SIG-M5 (cell line): ENCODE data around the gene TSHZ2.

Experiments used
- DNase-seq: peaks from one replicate; lab custom pipeline; 2025; lab: John Stamatoyannopoulos, UW

The TSHZ2 gene

DNA sequence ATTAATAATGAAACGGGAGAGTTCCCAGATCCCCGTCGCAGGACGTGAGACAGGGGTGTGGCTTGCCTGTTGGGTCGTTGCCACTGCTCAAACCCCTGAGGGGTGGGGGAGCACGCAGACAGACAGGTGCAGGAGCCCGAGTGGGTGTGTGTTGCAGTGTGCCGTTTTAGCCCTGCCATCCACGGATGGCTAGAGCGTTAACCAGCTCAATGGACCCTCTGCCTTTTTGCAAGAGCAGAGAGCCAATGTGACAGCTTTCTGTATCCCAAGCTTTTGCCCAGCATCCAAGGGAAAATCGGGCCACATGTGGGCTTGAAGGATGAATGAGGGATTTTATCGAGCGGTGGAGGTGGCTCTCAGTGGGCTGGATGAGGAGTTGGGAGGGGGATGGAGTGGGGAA is 237.9 kb downstream of the TSHZ2 start:
- no peak for DNase-seq

- DNase-seq = no peak
These were observed 238.8 kb downstream of the TSHZ2 start for GRCh38 chr20:53210931-53211330.

DNA sequence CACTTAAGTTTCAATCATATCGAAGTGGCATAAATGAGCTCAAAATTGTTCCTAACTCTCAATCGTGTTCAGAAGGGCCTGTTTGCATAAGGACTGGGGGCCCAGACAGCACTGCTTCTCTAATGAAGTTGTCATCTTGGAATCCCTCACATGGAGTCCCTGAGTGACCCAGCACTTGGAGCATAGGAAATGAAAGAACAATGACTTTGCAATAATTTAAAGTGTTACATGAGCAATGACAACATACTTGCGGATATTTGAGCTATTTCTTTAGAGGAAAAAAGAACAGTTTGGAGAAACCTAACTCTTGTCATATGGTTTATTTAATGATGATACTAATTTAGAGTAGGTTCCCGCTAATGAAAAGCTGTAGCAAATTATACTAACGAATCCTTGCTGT is 239.9 kb downstream of the TSHZ2 start:
- DNase-seq = no peak

DNA sequence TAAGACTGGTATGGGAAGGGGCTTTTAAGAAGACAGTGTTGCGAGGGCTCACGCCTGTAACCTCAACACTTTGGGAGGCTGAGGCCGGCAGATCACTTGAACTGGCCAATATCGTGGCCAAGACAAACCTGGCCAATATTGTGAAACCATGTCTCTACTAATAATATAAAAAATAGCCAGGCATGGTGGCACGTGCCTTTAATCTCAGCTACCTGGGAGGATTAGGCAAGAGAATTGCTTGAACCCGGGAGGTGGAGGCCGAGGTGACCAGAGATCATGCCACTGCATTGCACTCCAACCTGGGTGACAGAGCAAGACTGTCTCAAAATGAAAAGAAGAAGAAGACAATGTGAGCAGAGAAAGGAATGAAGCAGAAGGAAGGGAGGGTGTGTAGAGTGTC is 242.2 kb downstream of the TSHZ2 start:
- no peak for DNase-seq

DNA sequence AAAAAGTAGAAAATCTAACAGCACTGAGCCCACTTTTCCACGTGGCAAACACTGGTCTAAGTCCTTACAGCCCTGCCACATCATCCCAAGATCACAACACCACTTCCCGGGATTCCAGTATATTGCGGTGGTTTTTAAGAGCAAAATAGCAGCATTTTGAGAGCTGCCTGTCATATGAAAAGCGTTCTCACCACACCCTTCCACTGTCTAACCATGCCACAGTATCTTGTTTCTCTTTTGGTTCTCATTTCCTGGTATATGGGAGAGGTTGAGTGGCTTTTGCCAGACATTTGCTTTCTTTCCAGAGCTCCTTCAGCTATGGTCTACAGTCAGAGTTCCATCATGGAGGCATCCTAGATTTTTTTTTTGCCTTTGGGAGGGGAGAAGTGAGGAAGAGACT is 243.0 kb downstream of the TSHZ2 start:
- DNase-seq = no peak

DNA sequence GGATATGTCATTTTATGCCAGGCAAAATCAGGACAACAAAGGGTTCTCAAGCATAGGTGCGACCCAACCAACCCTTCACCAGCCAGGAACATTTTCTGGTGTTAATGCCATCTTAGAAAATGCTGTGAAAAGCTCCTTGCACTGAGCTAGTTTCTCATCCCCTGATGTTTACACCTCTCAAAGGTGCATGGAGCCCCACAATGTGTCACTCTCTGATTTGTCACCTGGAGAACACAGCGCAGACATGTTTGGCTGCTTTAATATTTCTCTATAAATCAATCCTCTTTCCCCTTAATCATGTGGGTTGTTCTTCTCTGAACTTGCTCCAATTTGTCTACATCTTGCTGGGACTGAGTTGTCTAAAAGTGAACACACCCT is 244.3 kb downstream of the TSHZ2 start:
- no peak for DNase-seq

DNA sequence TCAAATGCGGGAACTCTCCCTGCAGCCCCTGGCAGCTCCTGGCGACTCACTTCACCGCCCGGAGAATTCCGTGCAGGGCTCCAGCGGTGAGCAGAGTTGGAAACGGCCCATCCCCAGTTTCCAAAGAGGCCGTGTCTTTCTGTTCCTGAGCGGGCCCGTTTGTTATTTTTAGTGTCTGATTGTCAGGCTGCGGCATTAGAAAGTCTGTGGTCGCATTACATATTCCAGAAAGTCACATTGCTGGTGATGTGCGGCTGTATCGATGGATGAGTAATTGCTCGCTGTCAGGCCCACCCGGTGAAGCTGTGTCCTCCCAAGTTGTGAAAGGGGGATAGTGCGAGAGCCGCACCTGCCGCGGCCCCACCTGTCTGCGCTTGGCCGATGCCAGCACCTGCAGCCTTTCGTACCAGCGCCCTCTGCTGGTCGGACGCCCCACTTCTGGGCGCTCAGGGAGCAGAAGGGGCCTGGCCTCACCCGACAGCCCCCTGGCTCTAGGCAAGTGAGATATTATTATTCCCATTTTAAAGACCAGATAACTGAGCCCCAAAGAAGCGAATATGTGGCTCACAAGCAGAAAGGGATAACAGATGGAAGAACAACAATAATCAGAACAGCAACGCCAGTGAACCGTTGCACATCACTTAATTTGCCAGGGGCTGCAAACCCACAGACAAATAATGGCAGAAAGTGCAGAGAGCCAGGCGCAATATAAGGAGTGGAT is 244.9 kb downstream of the TSHZ2 start:
- no peak for DNase-seq

- DNase-seq = no peak
These were observed 248.5 kb downstream of the TSHZ2 start for GRCh38 chr20:53220482-53221307.

- DNase-seq = no peak
These were observed 249.6 kb downstream of the TSHZ2 start for GRCh38 chr20:53221731-53222130.

DNA sequence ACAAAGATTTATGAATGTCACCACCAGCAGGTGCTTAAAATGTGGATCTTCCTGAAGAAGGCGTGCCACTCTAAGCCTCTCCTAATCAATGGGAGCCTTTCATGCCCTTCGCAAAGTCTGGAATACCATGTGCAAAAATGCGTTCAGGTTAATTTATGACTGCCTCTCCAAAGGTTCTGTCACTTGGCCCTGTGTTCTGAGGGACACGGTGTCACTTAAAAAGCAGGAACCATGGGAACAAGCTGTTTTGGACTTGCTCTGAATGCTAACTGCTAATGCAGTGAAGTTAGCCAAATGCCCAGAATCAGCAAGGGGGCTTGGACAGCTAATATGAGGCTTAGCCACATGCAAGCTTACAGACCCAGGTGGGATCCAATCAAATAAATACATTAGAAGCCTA is 250.3 kb downstream of the TSHZ2 start:
- no peak for DNase-seq

- DNase-seq = no peak
These were observed 250.8 kb downstream of the TSHZ2 start for GRCh38 chr20:53222932-53223331.

DNA sequence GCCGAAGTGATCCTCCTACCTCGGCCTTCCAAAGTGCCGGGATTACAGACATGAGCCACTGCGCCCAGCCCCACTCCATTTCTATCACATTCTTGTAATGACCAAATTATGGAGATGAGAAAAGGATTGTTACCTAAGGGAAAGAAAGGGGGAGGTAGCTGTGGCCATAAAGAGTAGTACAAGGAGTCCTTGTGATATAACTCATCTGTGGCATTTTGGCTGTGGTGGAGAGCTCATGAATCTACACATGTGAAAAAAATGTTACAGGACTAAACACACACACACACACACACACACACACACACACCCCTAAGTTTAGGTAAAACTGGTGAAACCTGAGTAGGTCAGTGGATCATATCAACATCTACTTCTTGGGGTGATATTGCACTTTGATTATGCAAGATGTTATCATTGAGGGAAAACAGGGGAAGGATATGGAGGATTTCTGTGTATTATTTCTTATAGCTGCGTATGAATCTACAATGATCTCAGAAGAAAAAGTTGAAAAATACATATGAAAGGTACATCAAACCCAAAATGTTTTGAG is 251.5 kb downstream of the TSHZ2 start:
- DNase-seq = no peak

DNA sequence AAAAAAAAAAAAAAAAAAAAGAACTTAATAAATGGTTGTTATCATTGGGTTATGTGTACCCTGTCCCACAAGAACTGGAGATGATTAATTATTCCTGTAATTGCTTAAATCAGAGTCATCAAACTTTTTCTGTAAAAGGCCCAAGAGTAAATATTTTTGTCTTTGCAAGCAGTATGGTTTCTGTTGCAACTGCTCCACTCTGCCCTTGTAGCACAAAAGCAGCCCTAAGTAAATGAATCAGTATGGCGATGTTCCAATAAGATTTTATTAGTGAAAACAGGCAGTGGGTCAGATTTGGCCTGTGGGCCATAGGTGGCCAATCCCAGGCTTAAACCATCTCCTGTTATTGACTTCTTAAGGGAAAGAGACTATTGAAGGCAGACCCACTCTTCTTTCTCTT is 252.7 kb downstream of the TSHZ2 start:
- DNase-seq = no peak

DNA sequence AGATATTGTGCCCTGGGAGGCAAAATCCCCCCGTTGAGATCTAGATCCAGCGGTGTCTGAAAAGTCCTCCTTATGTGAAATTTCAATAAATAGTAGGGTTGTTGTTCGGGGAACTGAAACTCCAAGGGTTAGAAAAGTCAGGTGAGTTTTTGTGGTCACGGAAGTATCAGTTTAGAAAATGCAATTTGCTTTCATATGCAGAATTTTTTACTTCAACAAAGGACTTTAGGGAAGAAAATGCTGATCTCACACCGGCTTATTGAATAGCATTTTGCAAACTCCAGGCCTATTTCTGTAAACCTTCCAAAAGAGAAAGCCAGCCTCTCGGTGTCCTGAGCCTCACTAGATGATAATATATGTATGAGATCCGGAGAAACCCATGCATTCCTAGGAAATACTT is 254.7 kb downstream of the TSHZ2 start:
- DNase-seq = no peak

DNA sequence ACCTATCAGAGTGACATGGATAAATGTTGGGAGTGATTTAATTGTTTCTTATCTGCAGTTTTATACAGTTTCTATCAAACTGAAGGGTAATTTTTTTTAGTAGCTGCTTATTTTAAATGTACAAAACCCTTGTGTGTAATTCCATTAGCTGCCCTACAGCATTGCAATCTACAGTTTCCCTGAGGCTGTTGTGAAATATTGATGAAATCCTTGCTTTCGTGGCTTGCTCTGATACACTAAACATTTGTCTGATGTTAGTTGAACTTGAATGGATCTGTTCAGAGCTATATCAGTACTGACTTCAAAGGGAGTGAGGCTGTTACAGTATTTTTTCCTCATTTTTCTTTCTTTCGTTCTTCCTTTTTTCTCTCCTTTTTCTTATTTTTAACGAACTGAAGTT is 255.4 kb downstream of the TSHZ2 start:
- no peak for DNase-seq

DNA sequence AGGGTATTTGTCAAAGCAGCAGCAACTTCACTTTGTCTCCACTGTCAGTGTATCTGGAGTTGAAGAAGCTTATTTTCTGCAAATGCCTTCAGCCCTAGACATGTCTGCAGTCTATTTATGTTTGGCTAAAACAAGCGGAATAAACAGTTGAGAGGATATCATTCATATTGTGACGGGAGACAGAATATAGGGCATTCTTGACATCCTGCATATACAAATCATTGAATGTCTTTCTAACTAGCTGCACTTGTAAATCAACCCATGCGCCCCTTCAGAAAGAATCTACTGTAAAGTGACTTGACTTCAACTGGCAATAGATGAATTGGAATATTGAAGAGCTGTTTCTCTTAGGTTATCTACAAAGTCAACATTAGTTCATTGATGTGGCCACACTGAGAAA is 258.9 kb downstream of the TSHZ2 start:
- DNase-seq = no peak

DNA sequence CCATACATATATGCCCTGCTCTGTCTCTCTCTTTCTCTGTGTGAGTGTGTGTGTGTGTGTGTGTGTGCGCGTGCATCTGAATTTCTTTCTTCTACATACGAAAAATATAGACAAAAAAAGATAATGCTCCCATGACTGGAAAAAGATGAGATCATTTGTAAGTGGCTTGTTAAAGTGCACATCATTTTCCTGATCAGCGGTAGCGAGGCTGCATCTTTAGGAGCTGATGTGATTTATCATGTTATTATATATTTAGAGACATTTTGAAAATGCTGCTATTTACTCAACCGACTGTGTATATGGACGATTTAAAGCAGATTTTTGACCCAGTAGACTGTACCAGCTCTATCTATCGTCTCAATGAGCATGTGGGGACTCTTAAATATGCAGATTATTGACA is 265.3 kb downstream of the TSHZ2 start:
- no peak for DNase-seq

- no peak for DNase-seq
These were observed 266.0 kb downstream of the TSHZ2 start for GRCh38 chr20:53238121-53238660.

DNA sequence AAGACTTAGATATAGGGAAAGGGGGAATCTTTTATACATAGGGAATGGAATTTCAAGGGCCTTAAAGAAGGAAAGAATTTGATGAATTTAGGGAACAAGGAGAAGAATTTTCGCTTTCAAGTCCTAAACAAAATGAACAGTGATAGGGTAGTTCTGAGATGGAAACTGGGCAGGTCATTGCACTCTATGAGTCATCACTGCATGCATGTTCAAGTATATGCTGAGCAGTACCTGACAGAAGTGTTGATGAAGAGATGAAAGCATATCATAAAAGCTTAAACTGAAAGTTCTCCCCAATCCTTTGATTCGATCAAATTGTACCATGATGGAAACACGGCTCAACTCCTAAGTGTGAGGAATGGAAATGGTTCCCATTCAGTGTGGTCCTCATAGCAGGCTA is 271.0 kb downstream of the TSHZ2 start:
- DNase-seq = no peak

DNA sequence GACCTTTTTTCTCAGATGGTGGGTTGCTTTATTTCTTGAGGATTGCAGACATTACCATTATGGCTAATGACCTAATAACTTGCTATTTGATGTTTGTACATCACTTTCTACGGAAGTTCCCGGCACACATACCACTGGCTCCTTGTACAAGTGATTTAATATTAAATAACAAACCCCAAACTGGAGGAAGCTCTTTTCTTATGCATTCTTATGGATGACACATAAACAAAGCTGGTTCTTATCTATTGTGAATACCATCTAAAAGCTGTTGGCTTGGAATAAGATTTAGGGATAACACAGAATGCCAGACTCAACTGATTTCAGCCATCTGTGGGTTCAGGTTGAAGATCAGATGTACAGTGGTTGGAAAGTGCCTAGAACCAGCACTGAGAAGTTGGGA is 272.6 kb downstream of the TSHZ2 start:
- no peak for DNase-seq

DNA sequence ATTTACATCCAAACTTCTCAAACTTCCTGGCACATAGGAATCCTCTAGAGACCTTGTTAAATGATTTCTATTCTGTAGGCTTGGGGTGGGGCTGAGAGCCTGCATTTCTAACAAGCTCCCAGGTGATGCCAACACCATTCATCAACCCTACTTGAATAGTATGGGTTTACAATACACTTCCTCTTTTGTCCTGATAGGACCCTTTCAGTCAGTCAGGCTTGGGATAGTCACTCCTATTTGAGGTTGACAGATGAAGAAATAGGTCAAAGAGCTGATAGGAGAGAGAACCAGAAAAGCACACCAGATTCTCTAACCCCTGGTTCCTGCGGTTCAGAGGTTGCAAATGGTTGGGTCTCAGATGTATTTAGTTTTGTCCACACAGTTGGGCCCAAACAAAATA is 273.4 kb downstream of the TSHZ2 start:
- no peak for DNase-seq

GRCh38 chr20:53247468-53248103 is 275.4 kb downstream of the TSHZ2 start:
- DNase-seq = no peak

DNA sequence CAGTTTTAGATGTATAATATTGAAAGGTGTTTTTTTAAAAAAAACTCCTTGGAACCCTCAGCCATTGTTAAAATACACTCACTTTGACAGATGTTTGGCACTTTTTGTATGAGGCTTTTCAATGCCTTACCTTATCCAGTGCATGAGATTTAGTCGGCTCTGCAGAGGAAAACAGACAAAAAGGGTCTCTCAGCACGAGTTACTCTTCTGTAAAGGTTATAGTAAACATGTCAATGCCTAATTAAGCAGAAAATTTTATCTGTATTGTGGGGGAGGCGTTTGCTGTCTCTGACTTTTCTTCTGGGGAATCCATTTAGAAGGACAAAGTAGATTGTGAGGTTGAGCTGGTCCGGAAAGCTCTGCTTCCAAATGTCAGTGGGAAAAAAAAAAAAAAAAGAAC is 278.3 kb downstream of the TSHZ2 start:
- no peak for DNase-seq
